Smooth muscle cell (in vitro differentiated cells): Measurements from ENCODE around the gene PRSS35. TPM values are rescaled to one million over a fixed set of nuclear protein-coding genes. Genes with fewer than 3 reads are reported as not detected.

Source experiments
- DNase-seq: peaks from one replicate; lab custom pipeline; 2025; ENCODE audit not compliant: unreplicated experiment; lab: John Stamatoyannopoulos, UW
- H2AFZ ChIP-seq: fragments of 200-600 bp; sonication (generic); 2 replicates; pipeline ENCODE4 v1.6.0; 2016; ENCODE audit warnings: antibody characterized with exemption, low read depth, mild to moderate bottlenecking
- H3F3A ChIP-seq: fragments of 200-600 bp; sonication (generic); 2 replicates; pipeline ENCODE4 v1.6.0; 2017; ENCODE audit warnings: antibody characterized with exemption, low read depth
- H3K27ac ChIP-seq: fragments of 200-600 bp; sonication (generic); 2 replicates; pipeline ENCODE4 v1.5.1; 2016; ENCODE audit warnings: low read depth, mild to moderate bottlenecking
- H3K27me3 ChIP-seq: fragments of 200-600 bp; sonication (generic); 2 replicates; pipeline ENCODE4 v1.6.1; 2016; ENCODE audit warnings: low read depth, mild to moderate bottlenecking
- H3K36me3 ChIP-seq: fragments of 200-600 bp; sonication (generic); 2 replicates; pipeline ENCODE4 v1.5.1; 2016; ENCODE audit warnings: low read depth
- H3K4me1 ChIP-seq: fragments of 200-600 bp; sonication (generic); 2 replicates; pipeline ENCODE4 v1.5.1; 2016; ENCODE audit warnings: low read depth
- H3K4me2 ChIP-seq: fragments of 200-600 bp; sonication (generic); 2 replicates; pipeline ENCODE4 v1.6.0; 2016; ENCODE audit warnings: mild to moderate bottlenecking
- H3K4me3 ChIP-seq: fragments of 200-600 bp; sonication (generic); 2 replicates; pipeline ENCODE4 v1.5.1; 2016; ENCODE audit warnings: mild to moderate bottlenecking
- H3K79me2 ChIP-seq: fragments of 200-600 bp; sonication (generic); 2 replicates; pipeline ENCODE4 v1.6.0; 2016; ENCODE audit warnings: low read depth, mild to moderate bottlenecking
- H3K9ac ChIP-seq: fragments of 200-600 bp; sonication (generic); 2 replicates; pipeline ENCODE4 v1.6.0; 2016; ENCODE audit warnings: low read depth
- H3K9me3 ChIP-seq: fragments of 200-600 bp; sonication (generic); replicated peaks from 2 replicates; pipeline ENCODE4 v1.5.1; 2016; ENCODE audit warnings: low read depth
- H4K20me1 ChIP-seq: fragments of 200-600 bp; sonication (generic); 2 replicates; pipeline ENCODE4 v1.6.0; 2016; ENCODE audit warnings: low read depth
- CTCF ChIP-seq: fragments of 200-600 bp; sonication (generic); IDR thresholded peaks from 2 replicates; pipeline ENCODE4 v1.5.1; 2017; ENCODE audit warnings: borderline replicate concordance, mild to moderate bottlenecking, antibody characterized with exemption; ENCODE audit not compliant: insufficient read depth, poor library complexity, severe bottlenecking
- WGBS: methylation state at CpG from one replicate; pipeline ENCODE4 v1.1.7; 2016; ENCODE audit warnings: low lambda C conversion rate; 5-methylcytosine and 5-hydroxymethylcytosine counted together
- polyA plus RNA-seq: library from polyadenylated mRNA; unstranded; fragments of >200 nt; fragmentation: Nextera tagmentation; extraction: Ambion mirVana; gene quantifications from 2 replicates; pipeline ENCODE4 v1.2.1, GENCODE V29; 2016
- total RNA-seq: library from RNA; depleted of rRNA; stranded (reverse); fragments of >200 nt; gene quantifications from 2 replicates; pipeline ENCODE4 v1.2.3, GENCODE V29; 2014

The PRSS35 gene
- total and polyA plus RNA-seq, 2 experiments from 2014 or later = 52.9 to 61.7 TPM

DNA sequence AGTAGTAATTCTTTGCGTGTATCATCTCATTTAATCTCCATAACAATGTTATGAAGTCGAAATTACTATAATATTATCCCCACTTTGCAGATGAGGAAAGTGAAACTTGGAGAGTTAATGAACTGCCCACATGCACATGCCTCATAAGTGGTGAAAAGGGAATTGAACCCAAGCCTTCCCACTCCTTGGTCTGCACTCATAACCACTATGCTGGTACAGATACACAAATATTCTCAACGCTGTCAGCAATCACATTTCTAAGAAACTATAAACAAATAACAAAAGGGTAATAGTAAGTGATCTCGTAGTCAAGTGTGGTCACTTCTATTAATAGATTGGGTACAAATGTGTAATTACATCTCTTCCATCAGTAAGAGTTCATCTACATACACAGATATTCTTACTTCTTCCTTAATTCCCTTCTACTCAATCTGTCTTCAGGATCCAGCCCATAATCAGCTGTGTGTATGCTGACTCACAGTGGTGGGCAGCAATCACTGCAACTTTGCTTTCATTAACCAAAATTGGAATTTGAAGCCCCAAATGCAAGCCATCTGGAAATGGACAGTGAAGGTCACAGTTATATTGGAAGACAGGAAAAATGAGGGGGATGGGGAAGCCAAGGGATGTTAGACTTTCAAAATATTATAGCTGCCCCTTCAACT, 6.6 kb downstream of the PRSS35 start:
- H3K27ac ChIP-seq = peak overlapping the region; percentile 18
- H4K20me1 ChIP-seq = no peaks in the 10 kb centered on the region
- H3F3A ChIP-seq = no peaks in the 10 kb centered on the region
- H3K79me2 ChIP-seq = no peaks in the 10 kb centered on the region
- H2AFZ ChIP-seq = no peak overlapping the region
- H3K4me3 ChIP-seq = no peak overlapping the region
- no peak for DNase-seq
- no peaks in the 10 kb centered on the region for H3K9me3 ChIP-seq
- H3K36me3 ChIP-seq = no peaks in the 10 kb centered on the region
- no peaks in the 10 kb centered on the region for H3K27me3 ChIP-seq
- no peak overlapping the region for H3K9ac ChIP-seq
- 85% methylated on average over 4 of the region's 4 CpGs for WGBS
- peak; percentile 31 for TF ChIP-seq CTCF
- H3K4me2 ChIP-seq = peak overlapping the region; percentile 42
- H3K4me1 ChIP-seq = no peaks in the 10 kb centered on the region

DNA sequence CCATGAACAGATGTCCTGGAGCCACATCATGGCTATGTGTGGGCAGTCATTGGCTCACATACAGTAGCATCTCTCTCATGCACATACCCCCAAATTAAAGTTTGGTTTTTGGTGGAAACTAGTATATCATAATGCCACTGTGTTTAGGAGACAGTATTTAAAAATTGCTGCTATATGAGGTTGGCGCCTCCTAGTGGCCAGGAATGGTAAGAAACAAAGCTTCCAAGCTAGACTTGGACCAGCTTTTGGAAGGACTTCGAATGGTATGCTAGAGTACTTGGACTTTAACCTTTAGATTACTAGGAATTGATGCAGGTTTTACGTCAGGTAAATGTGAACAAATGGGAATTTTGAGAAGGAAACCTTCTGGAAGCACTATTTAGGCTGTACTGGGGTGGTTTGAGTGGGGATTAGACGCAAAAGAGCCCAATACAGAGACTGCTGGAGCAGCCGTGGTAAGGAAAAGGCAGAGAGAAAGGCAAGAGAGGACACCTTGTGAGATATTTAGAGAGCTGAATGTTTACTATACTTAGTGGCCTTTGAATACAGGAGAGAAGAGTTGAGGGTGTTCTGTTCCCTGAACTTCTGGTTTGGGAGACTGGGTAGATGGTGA, 23.8 kb downstream of the PRSS35 start:
- H3K27ac ChIP-seq = no peak overlapping the region
- peak; percentile 81 for TF ChIP-seq CTCF
- no peak overlapping the region for H3K4me2 ChIP-seq
- DNase-seq = peak; percentile 2
- no peak overlapping the region for H3K9ac ChIP-seq
- H3K4me3 ChIP-seq = no peak overlapping the region
- H3K36me3 ChIP-seq = no peaks in the 10 kb centered on the region
- peaks cover 14% of the 10 kb centered on the region for H3K27me3 ChIP-seq
- no peaks in the 10 kb centered on the region for H4K20me1 ChIP-seq
- H3K9me3 ChIP-seq = no peaks in the 10 kb centered on the region
- H3K79me2 ChIP-seq = no peaks in the 10 kb centered on the region
- 47% methylated on average over 5 of the region's 5 CpGs for WGBS
- no peaks in the 10 kb centered on the region for H3K4me1 ChIP-seq
- no peak overlapping the region for H2AFZ ChIP-seq
- H3F3A ChIP-seq = no peaks in the 10 kb centered on the region

GRCh38 chr6:83536647-83537589, 24.6 kb downstream of the PRSS35 start:
- H3K4me3 ChIP-seq = no peak overlapping the region
- 64% methylated on average over 4 of the region's 4 CpGs for WGBS
- H3K4me1 ChIP-seq = no peaks in the 10 kb centered on the region
- no peaks in the 10 kb centered on the region for H3F3A ChIP-seq
- H3K36me3 ChIP-seq = no peaks in the 10 kb centered on the region
- no peaks in the 10 kb centered on the region for H4K20me1 ChIP-seq
- H3K9me3 ChIP-seq = no peaks in the 10 kb centered on the region
- H2AFZ ChIP-seq = no peak overlapping the region
- H3K27ac ChIP-seq = no peak overlapping the region
- H3K27me3 ChIP-seq = peaks cover 13% of the 10 kb centered on the region
- DNase-seq = no peak
- H3K4me2 ChIP-seq = no peak overlapping the region
- no peak for TF ChIP-seq CTCF
- H3K9ac ChIP-seq = no peak overlapping the region
- H3K79me2 ChIP-seq = no peaks in the 10 kb centered on the region
